Measurements from ENCODE around the gene MSH2. TPM values are rescaled to one million over a fixed set of nuclear protein-coding genes. Genes with fewer than 3 reads are reported as not detected.

MSH2 gene
- polyA plus RNA-seq, 10 donors = 24.0 to 38.4 (median 29.0) TPM

DNA sequence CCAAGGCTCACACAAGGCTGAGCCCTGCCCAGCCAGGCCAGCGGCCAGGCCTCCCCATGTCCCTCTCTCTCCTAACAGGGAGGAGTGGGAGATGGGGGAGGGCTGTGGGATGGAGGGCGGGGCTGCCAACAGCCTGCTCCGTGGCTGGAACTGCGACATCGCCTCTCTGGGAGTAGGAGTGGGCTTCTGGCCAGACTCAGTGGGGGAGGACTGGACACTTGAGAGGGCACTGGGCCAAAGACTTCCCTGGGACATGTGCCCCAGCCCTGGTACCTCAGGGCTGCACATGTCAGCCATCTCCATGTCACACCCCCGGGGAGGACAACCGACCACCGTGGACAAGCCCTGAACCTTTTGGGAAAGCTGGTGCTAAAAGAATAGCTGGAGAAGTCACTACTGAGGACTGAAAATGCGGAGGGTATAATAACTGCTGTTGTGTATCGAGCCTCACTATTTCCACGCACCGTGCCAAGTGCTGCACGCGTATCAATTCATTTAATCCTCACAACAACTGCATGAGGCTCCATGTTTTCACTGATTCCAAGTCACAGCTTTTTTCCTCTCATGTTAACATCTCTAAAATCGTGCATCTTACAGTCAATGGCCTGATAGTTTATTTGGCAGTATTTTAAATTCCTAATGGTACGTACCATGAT, 127.3 kb downstream of the MSH2 start:
- DNase-seq = peak; percentile 44 to 73 (median 49)

DNA sequence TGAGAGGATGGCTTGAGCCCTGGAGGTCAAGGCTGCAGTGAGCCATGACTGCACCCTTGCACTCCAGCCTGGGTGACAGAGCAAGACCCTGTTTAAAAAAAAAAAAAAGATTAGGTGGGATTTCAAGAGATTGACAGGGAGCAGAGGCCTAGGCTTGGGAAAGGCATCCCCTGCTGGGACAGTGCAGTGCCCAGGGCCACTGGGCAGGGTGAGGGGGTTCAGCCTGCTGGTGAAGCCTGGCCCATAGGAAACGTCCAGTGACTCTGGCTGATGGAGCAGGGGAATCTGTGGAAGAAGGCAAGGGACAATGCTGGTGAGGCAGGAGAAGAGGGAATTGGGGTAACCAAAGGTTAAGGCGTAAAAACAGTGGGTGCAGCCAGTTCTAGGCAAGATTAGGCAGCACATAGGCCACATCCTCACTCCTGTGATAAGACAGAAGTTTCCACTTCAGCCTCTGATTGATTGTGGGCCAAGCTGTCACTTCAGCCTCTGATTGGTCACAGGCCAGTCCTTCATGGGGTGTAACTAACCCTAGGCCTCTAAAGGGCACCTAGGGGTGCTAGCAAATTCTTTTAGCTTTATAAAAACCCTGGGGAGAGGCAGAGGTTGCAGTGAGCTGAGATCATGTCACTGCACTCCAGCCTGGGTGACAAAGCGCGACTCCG, 128.6 kb downstream of the MSH2 start:
- DNase-seq = no peak

Other genes with a start within 250 kb of the MSH2 start
- under 1 TPM in 2 of 10 donors, not detected in 8; 0.11 to 0.16 TPM for gene STPG4, start 247.8 kb upstream of the MSH2 start, polyA plus RNA-seq (ENCODE audit: insufficient read length in 10 of 10)
- 100 to 1,000 TPM; 386 to 594 (median 490) TPM for gene CALM2, start 226.6 kb upstream of the MSH2 start, polyA plus RNA-seq (ENCODE audit: insufficient read length in 10 of 10)
- 10 to 100 TPM in 2 of 10 donors, 1 to 10 TPM in 4, under 1 TPM in 4; 0.69 to 19.9 (median 1.5) TPM for gene EPCAM, start 33.8 kb upstream of the MSH2 start, polyA plus RNA-seq (ENCODE audit: insufficient read length in 10 of 10)
- gene KCNK12, start 167.8 kb downstream of the MSH2 start, polyA plus RNA-seq (ENCODE audit: insufficient read length in 10 of 10) = under 1 TPM; 0.12 to 0.49 (median 0.25) TPM

Data from muscle of back (tissue), 11 donors.